ENCODE results near the gene YEATS4. TPM values are rescaled to one million over a fixed set of nuclear protein-coding genes. Genes with fewer than 3 reads are reported as not detected.

YEATS4 gene
- total and polyA plus RNA-seq, 2 experiments from 2014 or later, result 64.7 to 90.5 TPM

DNA sequence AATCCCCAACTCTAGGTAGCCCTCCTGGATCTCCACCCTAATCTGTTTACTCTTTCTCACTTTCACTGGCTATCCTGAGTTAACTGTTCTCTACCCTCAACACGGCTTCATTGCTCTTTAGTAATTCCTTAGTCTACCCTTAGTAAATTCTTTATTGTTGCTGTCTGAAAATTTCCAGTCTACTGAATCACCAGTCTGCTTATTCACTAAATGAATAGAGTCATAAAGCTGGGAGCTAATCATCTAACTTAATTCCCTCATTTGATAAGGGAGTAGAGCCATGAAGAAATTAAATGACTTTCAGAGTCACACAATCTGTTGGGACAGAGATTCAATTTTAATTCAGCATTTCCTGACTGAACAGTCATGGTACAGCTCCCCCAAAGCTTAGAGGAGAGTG, 36.5 kb downstream of the YEATS4 start:
- Mint-ChIP-seq H3K4me1 (no peaks in the 10 kb centered on the region), H3K9me3 (no peaks in the 10 kb centered on the region), H3K27me3 (ENCODE audit: insufficient read depth, low read depth, poor library complexity) (no peaks in the 10 kb centered on the region), H3K27ac (no peak overlapping the region), H3K36me3 (ENCODE audit: low read depth) (peaks cover 23% of the 10 kb centered on the region; the same call in 2 of the 3 replicates), H3K4me3 (no peak overlapping the region)
- H3K4me1 ChIP-seq (ENCODE audit: insufficient read depth), result no peaks in the 10 kb centered on the region
- ATAC-seq (no peak), DNase-seq (ENCODE audit: low spot score) (no peak)
- no peak overlapping the region for H3K4me3 ChIP-seq
- H3K9me2 ChIP-seq (ENCODE audit: insufficient read depth), result no peaks in the 10 kb centered on the region
- no peaks in the 10 kb centered on the region for H3K36me3 ChIP-seq (ENCODE audit: insufficient read depth)
- no peak overlapping the region for H2AFZ ChIP-seq
- no peak overlapping the region for H3K27ac ChIP-seq (ENCODE audit: low read depth)
- H3K4me2 ChIP-seq, result no peak overlapping the region
- H3K27me3 ChIP-seq (ENCODE audit: insufficient read depth), result no peaks in the 10 kb centered on the region
- TF ChIP-seq STAT1 (IDR thresholded peaks at IDR 0.05; ENCODE audit: unreplicated experiment) (no peak), EZH2 (IDR thresholded peaks at IDR 0.05; ENCODE audit: low read depth, unreplicated experiment) (no peak), ZNF114 (CRISPR knock-in tag; IDR thresholded peaks at IDR 0.05) (no peak), JUNB (IDR thresholded peaks at IDR 0.05; ENCODE audit: unreplicated experiment) (no peak), ZNF331 (CRISPR knock-in tag; IDR thresholded peaks at IDR 0.05; ENCODE audit: low read depth) (no peak), NANOG (IDR thresholded peaks at IDR 0.05; ENCODE audit: borderline replicate concordance) (no peak), POLR2AphosphoS5 (IDR thresholded peaks at IDR 0.05; ENCODE audit: low read depth) (no peak), EZH2phosphoT487 (IDR thresholded peaks at IDR 0.05; ENCODE audit: unreplicated experiment) (no peak), CREB1 (CRISPR knock-in tag; IDR thresholded peaks at IDR 0.05; ENCODE audit: low read depth) (no peak)
- TF ChIP-seq, protein P1, sequence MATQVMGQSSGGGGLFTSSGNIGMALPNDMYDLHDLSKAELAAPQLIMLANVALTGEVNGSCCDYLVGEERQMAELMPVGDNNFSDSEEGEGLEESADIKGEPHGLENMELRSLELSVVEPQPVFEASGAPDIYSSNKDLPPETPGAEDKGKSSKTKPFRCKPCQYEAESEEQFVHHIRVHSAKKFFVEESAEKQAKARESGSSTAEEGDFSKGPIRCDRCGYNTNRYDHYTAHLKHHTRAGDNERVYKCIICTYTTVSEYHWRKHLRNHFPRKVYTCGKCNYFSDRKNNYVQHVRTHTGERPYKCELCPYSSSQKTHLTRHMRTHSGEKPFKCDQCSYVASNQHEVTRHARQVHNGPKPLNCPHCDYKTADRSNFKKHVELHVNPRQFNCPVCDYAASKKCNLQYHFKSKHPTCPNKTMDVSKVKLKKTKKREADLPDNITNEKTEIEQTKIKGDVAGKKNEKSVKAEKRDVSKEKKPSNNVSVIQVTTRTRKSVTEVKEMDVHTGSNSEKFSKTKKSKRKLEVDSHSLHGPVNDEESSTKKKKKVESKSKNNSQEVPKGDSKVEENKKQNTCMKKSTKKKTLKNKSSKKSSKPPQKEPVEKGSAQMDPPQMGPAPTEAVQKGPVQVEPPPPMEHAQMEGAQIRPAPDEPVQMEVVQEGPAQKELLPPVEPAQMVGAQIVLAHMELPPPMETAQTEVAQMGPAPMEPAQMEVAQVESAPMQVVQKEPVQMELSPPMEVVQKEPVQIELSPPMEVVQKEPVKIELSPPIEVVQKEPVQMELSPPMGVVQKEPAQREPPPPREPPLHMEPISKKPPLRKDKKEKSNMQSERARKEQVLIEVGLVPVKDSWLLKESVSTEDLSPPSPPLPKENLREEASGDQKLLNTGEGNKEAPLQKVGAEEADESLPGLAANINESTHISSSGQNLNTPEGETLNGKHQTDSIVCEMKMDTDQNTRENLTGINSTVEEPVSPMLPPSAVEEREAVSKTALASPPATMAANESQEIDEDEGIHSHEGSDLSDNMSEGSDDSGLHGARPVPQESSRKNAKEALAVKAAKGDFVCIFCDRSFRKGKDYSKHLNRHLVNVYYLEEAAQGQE (IDR thresholded peaks at IDR 0.05; ENCODE audit: unreplicated experiment), result no peak
- TF ChIP-seq, protein P2, sequence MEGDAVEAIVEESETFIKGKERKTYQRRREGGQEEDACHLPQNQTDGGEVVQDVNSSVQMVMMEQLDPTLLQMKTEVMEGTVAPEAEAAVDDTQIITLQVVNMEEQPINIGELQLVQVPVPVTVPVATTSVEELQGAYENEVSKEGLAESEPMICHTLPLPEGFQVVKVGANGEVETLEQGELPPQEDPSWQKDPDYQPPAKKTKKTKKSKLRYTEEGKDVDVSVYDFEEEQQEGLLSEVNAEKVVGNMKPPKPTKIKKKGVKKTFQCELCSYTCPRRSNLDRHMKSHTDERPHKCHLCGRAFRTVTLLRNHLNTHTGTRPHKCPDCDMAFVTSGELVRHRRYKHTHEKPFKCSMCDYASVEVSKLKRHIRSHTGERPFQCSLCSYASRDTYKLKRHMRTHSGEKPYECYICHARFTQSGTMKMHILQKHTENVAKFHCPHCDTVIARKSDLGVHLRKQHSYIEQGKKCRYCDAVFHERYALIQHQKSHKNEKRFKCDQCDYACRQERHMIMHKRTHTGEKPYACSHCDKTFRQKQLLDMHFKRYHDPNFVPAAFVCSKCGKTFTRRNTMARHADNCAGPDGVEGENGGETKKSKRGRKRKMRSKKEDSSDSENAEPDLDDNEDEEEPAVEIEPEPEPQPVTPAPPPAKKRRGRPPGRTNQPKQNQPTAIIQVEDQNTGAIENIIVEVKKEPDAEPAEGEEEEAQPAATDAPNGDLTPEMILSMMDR (conservative IDR thresholded peaks at IDR 0.05; ENCODE audit: low read depth in 2 of 2), result no peak
- no peaks in the 10 kb centered on the region; the same call in 1 of the 2 replicates for H3F3A ChIP-seq (replicated peaks; ENCODE audit: low read depth)
- no peaks in the 10 kb centered on the region for H3K79me2 ChIP-seq (replicated peaks; ENCODE audit: insufficient read depth)
- no peaks in the 10 kb centered on the region for H4K20me1 ChIP-seq (replicated peaks; ENCODE audit: insufficient read depth)

DNA sequence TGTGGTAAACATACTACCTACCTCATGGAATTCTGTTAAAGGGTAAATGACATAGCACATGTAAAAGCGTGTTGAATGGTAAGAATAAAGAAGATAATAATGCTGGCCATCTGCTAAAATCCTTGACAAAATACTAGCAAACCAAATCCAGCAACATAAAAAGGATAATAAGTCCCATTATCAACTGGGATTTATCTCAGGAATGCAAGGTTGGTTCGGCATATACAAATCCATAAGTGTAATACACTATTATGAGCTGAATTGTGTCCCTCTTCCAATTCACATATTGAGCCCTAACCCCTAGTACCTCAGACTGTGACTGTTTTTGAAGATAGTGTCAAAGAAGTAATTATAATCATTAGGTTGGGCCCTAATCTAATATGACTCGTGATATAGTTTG, 37.4 kb downstream of the YEATS4 start:
- no peaks in the 10 kb centered on the region for H3K4me1 ChIP-seq (ENCODE audit: insufficient read depth)
- no peak overlapping the region for H3K27ac Mint-ChIP-seq
- no peak overlapping the region for H2AFZ ChIP-seq
- H3K4me1 Mint-ChIP-seq, result no peaks in the 10 kb centered on the region
- no peaks in the 10 kb centered on the region for H3K9me3 Mint-ChIP-seq
- no peaks in the 10 kb centered on the region for H3K9me2 ChIP-seq (ENCODE audit: insufficient read depth)
- no peaks in the 10 kb centered on the region; the same call in 1 of the 2 replicates for H3F3A ChIP-seq (replicated peaks; ENCODE audit: low read depth)
- ATAC-seq, result no peak
- no peak overlapping the region for H3K27ac ChIP-seq (ENCODE audit: low read depth)
- H3K79me2 ChIP-seq (replicated peaks; ENCODE audit: insufficient read depth), result no peaks in the 10 kb centered on the region
- H3K27me3 ChIP-seq (ENCODE audit: insufficient read depth), result no peaks in the 10 kb centered on the region
- H3K4me3 ChIP-seq, result no peak overlapping the region
- H3K4me3 Mint-ChIP-seq, result no peak overlapping the region
- no peaks in the 10 kb centered on the region for H4K20me1 ChIP-seq (replicated peaks; ENCODE audit: insufficient read depth)
- no peak overlapping the region for H3K4me2 ChIP-seq
- no peaks in the 10 kb centered on the region for H3K27me3 Mint-ChIP-seq (ENCODE audit: insufficient read depth, low read depth, poor library complexity)
- peaks cover 16% of the 10 kb centered on the region; the same call in 2 of the 3 replicates for H3K36me3 Mint-ChIP-seq (ENCODE audit: low read depth)
- H3K36me3 ChIP-seq (ENCODE audit: insufficient read depth), result no peaks in the 10 kb centered on the region
- no peak for DNase-seq (ENCODE audit: low spot score)
- no peak for TF ChIP-seq CREB1 (CRISPR knock-in tag; IDR thresholded peaks at IDR 0.05; ENCODE audit: low read depth)
- no peak for TF ChIP-seq ZNF331 (CRISPR knock-in tag; IDR thresholded peaks at IDR 0.05; ENCODE audit: low read depth)
- TF ChIP-seq ZNF114 (CRISPR knock-in tag; IDR thresholded peaks at IDR 0.05), result no peak
- TF ChIP-seq, protein P3, sequence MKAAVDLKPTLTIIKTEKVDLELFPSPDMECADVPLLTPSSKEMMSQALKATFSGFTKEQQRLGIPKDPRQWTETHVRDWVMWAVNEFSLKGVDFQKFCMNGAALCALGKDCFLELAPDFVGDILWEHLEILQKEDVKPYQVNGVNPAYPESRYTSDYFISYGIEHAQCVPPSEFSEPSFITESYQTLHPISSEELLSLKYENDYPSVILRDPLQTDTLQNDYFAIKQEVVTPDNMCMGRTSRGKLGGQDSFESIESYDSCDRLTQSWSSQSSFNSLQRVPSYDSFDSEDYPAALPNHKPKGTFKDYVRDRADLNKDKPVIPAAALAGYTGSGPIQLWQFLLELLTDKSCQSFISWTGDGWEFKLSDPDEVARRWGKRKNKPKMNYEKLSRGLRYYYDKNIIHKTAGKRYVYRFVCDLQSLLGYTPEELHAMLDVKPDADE (IDR thresholded peaks at IDR 0.05), result no peak
- TF ChIP-seq, protein P2 (conservative IDR thresholded peaks at IDR 0.05; ENCODE audit: low read depth in 2 of 2), result no peak
- no peak for TF ChIP-seq EZH2 (IDR thresholded peaks at IDR 0.05; ENCODE audit: low read depth, unreplicated experiment)
- TF ChIP-seq EZH2phosphoT487 (IDR thresholded peaks at IDR 0.05; ENCODE audit: unreplicated experiment), result no peak
